Endothelial cell of umbilical vein (primary cell): ENCODE data around the gene MAML2. TPM values are rescaled to one million over a fixed set of nuclear protein-coding genes. Genes with fewer than 3 reads are reported as not detected.

Experiments used
- BruUV-seq: library from RNA; stranded (reverse); fragments of 400-500 nt; replicated peaks from 2 replicates; lab custom pipeline; 2021; lab: Mats Ljungman, UMichigan
- CTCF ChIA-PET: fragments of 300-600, 350-600 bp; sonication (Branson Sonifier 250); formaldehyde crosslinking; loops from one replicate; lab custom pipeline; 2021; ENCODE audit warnings: antibody characterized with exemption, inconsistent platforms; lab: Charles Lee
- POLR2A ChIA-PET: fragments of 300-600, 350-600 bp; sonication (Branson Sonifier 250); formaldehyde crosslinking; loops from one replicate; lab custom pipeline; 2021; ENCODE audit warnings: antibody characterized with exemption, inconsistent platforms; lab: Charles Lee
- DNase-seq: peaks from one replicate; pipeline ENCODE4 v3.0.0-alpha.2; 2011; ENCODE audit warnings: low read depth, low spot score
- FAIRE-seq: peaks from 2 replicates; lab custom pipeline; 2011; peaks lifted over from hg19 to GRCh38; lab: Jason Lieb, UNC
- H2AFZ ChIP-seq: 2 replicates; pipeline ENCODE4 v1.6.0; 2012; ENCODE audit warnings: low read depth, low read length, control low read depth, inconsistent platforms
- H3K27ac ChIP-seq: 2 replicates; pipeline ENCODE4 v1.5.1; 2011; ENCODE audit warnings: low read depth, mild to moderate bottlenecking, control low read depth, low read length, moderate library complexity; ENCODE audit not compliant: insufficient read depth
- H3K27me3 ChIP-seq, 2 experiments: 2 replicates each; pipeline versions ENCODE4 v1.6.0 to v1.6.1; 2011; ENCODE audit warnings: low read length in 2 of 2, mixed read lengths in 1 of 2; ENCODE audit not compliant: control insufficient read depth in 2 of 2, insufficient read depth in 2 of 2
- H3K36me3 ChIP-seq, 2 experiments: 2 replicates in 1 of 2; 3 replicates in 1 of 2; pipeline ENCODE4 v1.5.1; 2011; ENCODE audit warnings: low read length in 2 of 2, mild to moderate bottlenecking in 1 of 2, moderate library complexity in 1 of 2; ENCODE audit not compliant: control insufficient read depth in 2 of 2, insufficient read depth in 2 of 2; ENCODE audit errors: extremely low read depth in 1 of 2
- H3K4me1 ChIP-seq: 3 replicates; pipeline ENCODE4 v1.5.1; 2011; ENCODE audit warnings: mild to moderate bottlenecking, low read length; ENCODE audit not compliant: control insufficient read depth, insufficient read depth; ENCODE audit errors: extremely low read depth
- H3K4me2 ChIP-seq: 2 replicates; pipeline ENCODE4 v1.6.1; 2011; ENCODE audit warnings: low read length, control low read depth, mixed read lengths; ENCODE audit not compliant: insufficient read depth
- H3K4me3 ChIP-seq, 3 experiments: fragments of 200-600 bp in 1 of 3; sonication (generic), shearing (Covaris generic) in 1 of 3; replicated peaks in 1 of 3; 2 replicates each; pipeline ENCODE4 v1.5.1; 2011 to 2016; ENCODE audit warnings: control low read depth in 3 of 3, low read length in 3 of 3, mild to moderate bottlenecking in 2 of 3, inconsistent platforms in 1 of 3, low read depth in 1 of 3, moderate library complexity in 1 of 3; ENCODE audit not compliant: insufficient read depth in 1 of 3
- H3K79me2 ChIP-seq: 2 replicates; pipeline ENCODE4 v1.6.0; 2012; ENCODE audit warnings: low read length, inconsistent platforms; ENCODE audit not compliant: control insufficient read depth, insufficient read depth
- H3K9ac ChIP-seq: replicated peaks from 2 replicates; pipeline ENCODE3; 2011; ENCODE audit warnings: low read length, control low read depth; ENCODE audit not compliant: insufficient read depth; ENCODE audit errors: extremely low read depth
- H3K9me1 ChIP-seq: replicated peaks from 3 replicates; pipeline ENCODE4 v1.6.0; 2011; ENCODE audit warnings: mild to moderate bottlenecking, low read length; ENCODE audit not compliant: control insufficient read depth, insufficient read depth; ENCODE audit errors: extremely low read depth
- H3K9me3 ChIP-seq: replicated peaks from 2 replicates; pipeline ENCODE4 v1.5.1; 2012; ENCODE audit warnings: low read length, inconsistent platforms; ENCODE audit not compliant: control insufficient read depth, insufficient read depth
- H4K20me1 ChIP-seq: replicated peaks from 2 replicates; pipeline ENCODE3; 2011; ENCODE audit warnings: mild to moderate bottlenecking, low read length; ENCODE audit not compliant: control insufficient read depth, insufficient read depth; ENCODE audit errors: extremely low read depth
- EZH2 ChIP-seq: IDR thresholded peaks from 2 replicates; pipeline ENCODE4 v1.6.1; 2012; ENCODE audit warnings: borderline replicate concordance, low read depth, mild to moderate bottlenecking, moderate library complexity, low read length, inconsistent platforms; ENCODE audit not compliant: severe bottlenecking
- FOS ChIP-seq: IDR thresholded peaks from 2 replicates; pipeline ENCODE4 v1.6.1; 2011; ENCODE audit warnings: mild to moderate bottlenecking, low read length, moderate library complexity, borderline replicate concordance; ENCODE audit not compliant: insufficient read depth
- GATA2 ChIP-seq: IDR thresholded peaks from 2 replicates; pipeline ENCODE4 v1.7.0; 2011; ENCODE audit warnings: low read depth, mild to moderate bottlenecking, moderate library complexity, mixed read lengths, low read length; ENCODE audit not compliant: insufficient read length, insufficient read depth
- JUN ChIP-seq: IDR thresholded peaks from 2 replicates; pipeline ENCODE4 v1.6.1; 2011; ENCODE audit warnings: borderline replicate concordance, low read depth; ENCODE audit not compliant: insufficient read length, insufficient read depth
- MYC ChIP-seq: IDR thresholded peaks from one replicate; pipeline ENCODE4 v1.6.1; 2011; ENCODE audit warnings: mild to moderate bottlenecking, low read depth, low read length
- POLR2A ChIP-seq: IDR thresholded peaks from 2 replicates; pipeline ENCODE4 v1.6.1; 2012; ENCODE audit warnings: low read depth, mild to moderate bottlenecking, control low read depth, low read length
- POLR2AphosphoS5 ChIP-seq: IDR thresholded peaks from 2 replicates; pipeline ENCODE4 v1.6.1; 2012; ENCODE audit warnings: low read depth, mild to moderate bottlenecking, control low read depth, low read length, moderate library complexity; ENCODE audit not compliant: insufficient read depth
- dilution Hi-C: fragments of 300-500 bp; cut with MboI; formaldehyde crosslinking; loops from one replicate; pipeline ENCODE4 v1.15.0; 2019; ENCODE audit warnings: low sequenced_read_pairs; ENCODE audit not compliant: extremely low pct_ligation_motif_present
- intact Hi-C: fragments of 100-400 bp; cut with micrococcal nuclease; formaldehyde crosslinking; loops from one replicate; pipeline ENCODE4 v1.10.0; 2022
- polyA plus RNA-seq, 4 experiments: library from polyadenylated mRNA; depleted of rRNA in 3 of 4; stranded (reverse) in 3 of 4; unstranded in 1 of 4; fragments of >200 nt; gene quantifications; 2 replicates each; pipeline versions ENCODE4 v1.2.1 to v1.2.3, GENCODE V29; 2011 to 2012; ENCODE audit warnings: missing spikeins in 1 of 4
- total RNA-seq: library from RNA; stranded (reverse); gene quantifications from 2 replicates; pipeline ENCODE4 v1.2.3, GENCODE V29; 2021
- TF ChIP-seq, protein P1 (sequence below): IDR thresholded peaks from 2 replicates; pipeline ENCODE4 v1.6.1; 2011; ENCODE audit not compliant: insufficient read depth, insufficient read length
- TF ChIP-seq, protein P2 (sequence below), 2 donors: IDR thresholded peaks; 1 replicate in 1 of 2; 2 replicates in 1 of 2; pipeline ENCODE4 v1.5.1; 2011; ENCODE audit warnings: low read length in 2 of 2, mild to moderate bottlenecking in 2 of 2, moderate library complexity in 2 of 2, control low read depth in 1 of 2, inconsistent platforms in 1 of 2, low read depth in 1 of 2; ENCODE audit not compliant: insufficient read depth in 1 of 2; ENCODE audit errors: extremely low read depth in 1 of 2

The MAML2 gene
- total and polyA plus RNA-seq, 2 donors (not counting 3 experiments of a cell fraction or from before 2014, with no cell fraction given): 12.4 to 16.8 TPM

DNA sequence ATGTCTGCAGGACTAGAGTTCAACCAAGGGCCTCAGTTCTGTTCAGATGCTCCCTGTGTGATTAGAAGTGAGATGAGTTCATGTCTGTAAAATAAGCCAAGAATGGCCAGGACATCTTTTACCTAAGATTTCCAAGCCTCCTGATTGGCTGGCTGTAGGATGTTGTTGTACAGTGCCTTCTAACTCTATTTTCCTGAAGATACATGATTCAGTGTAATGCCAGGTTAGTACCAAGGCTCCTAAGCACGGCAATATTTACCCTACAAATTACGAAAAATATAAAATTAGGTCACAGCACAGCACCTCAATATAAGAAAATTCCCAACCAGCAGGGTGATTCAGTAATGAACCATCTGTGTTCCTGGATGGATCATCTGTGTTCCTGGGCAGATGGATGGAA, 279.1 kb downstream of the MAML2 start:
- intact Hi-C loops (no loop called here), dilution Hi-C loops (no loop called here)
- Histone ChIP-seq H2AFZ (no peak overlapping the region), H3K9ac (no peak overlapping the region), H4K20me1 (no peaks in the 10 kb centered on the region), H3K9me1 (no peaks in the 10 kb centered on the region), H3K79me2 (no peaks in the 10 kb centered on the region), H3K27ac (no peak overlapping the region), H3K27me3 (no peaks in the 10 kb centered on the region), H3K4me2 (no peak overlapping the region), H3K9me3 (no peaks in the 10 kb centered on the region), H3K4me3 (no peak overlapping the region), H3K36me3 (no peaks in the 10 kb centered on the region), H3K4me1 (peaks cover 17% of the 10 kb centered on the region)
- FAIRE-seq: no peak
- DNase-seq: no peak
- BruUV-seq: no TSS peak
- TF ChIP-seq POLR2AphosphoS5: no peak
- TF ChIP-seq POLR2A: no peak
- TF ChIP-seq, protein P1, sequence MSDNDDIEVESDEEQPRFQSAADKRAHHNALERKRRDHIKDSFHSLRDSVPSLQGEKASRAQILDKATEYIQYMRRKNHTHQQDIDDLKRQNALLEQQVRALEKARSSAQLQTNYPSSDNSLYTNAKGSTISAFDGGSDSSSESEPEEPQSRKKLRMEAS: no peak
- TF ChIP-seq JUN: no peak
- no peak for TF ChIP-seq MYC
- TF ChIP-seq EZH2: no peak
- TF ChIP-seq GATA2: no peak
- no peak for TF ChIP-seq FOS
- TF ChIP-seq, protein P2, sequence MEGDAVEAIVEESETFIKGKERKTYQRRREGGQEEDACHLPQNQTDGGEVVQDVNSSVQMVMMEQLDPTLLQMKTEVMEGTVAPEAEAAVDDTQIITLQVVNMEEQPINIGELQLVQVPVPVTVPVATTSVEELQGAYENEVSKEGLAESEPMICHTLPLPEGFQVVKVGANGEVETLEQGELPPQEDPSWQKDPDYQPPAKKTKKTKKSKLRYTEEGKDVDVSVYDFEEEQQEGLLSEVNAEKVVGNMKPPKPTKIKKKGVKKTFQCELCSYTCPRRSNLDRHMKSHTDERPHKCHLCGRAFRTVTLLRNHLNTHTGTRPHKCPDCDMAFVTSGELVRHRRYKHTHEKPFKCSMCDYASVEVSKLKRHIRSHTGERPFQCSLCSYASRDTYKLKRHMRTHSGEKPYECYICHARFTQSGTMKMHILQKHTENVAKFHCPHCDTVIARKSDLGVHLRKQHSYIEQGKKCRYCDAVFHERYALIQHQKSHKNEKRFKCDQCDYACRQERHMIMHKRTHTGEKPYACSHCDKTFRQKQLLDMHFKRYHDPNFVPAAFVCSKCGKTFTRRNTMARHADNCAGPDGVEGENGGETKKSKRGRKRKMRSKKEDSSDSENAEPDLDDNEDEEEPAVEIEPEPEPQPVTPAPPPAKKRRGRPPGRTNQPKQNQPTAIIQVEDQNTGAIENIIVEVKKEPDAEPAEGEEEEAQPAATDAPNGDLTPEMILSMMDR (IDR thresholded peaks at IDR 0.05; ENCODE audit: extremely low read depth in 1 of 2, insufficient read depth in 1 of 2, low read depth in 1 of 2, low read length in 2 of 2): no peak
- CTCF ChIA-PET: interaction anchor here (0.9 to 1.5 kb wide), 3 partner anchors 9 to 279 kb away, joined by 4 to 5 read pairs (median 4); partner anchors contain the start of gene MAML2
- POLR2A ChIA-PET: no interaction called here
